Endothelial cell of umbilical vein (primary cell): ENCODE data around the gene ALDH8A1. TPM values are rescaled to one million over a fixed set of nuclear protein-coding genes. Genes with fewer than 3 reads are reported as not detected.

Source experiments
- BruUV-seq: library from RNA; stranded (reverse); fragments of 400-500 nt; replicated peaks from 2 replicates; lab custom pipeline; 2021; lab: Mats Ljungman, UMichigan
- CTCF ChIA-PET: fragments of 300-600, 350-600 bp; sonication (Branson Sonifier 250); formaldehyde crosslinking; loops from one replicate; lab custom pipeline; 2021; ENCODE audit warnings: antibody characterized with exemption, inconsistent platforms; lab: Charles Lee
- POLR2A ChIA-PET: fragments of 300-600, 350-600 bp; sonication (Branson Sonifier 250); formaldehyde crosslinking; loops from one replicate; lab custom pipeline; 2021; ENCODE audit warnings: antibody characterized with exemption, inconsistent platforms; lab: Charles Lee
- DNase-seq: peaks from one replicate; pipeline ENCODE4 v3.0.0-alpha.2; 2011; ENCODE audit warnings: low read depth, low spot score
- FAIRE-seq: peaks from 2 replicates; lab custom pipeline; 2011; peaks lifted over from hg19 to GRCh38; lab: Jason Lieb, UNC
- H2AFZ ChIP-seq: 2 replicates; pipeline ENCODE4 v1.6.0; 2012; ENCODE audit warnings: low read depth, low read length, control low read depth, inconsistent platforms
- H3K27ac ChIP-seq: 2 replicates; pipeline ENCODE4 v1.5.1; 2011; ENCODE audit warnings: low read depth, mild to moderate bottlenecking, control low read depth, low read length, moderate library complexity; ENCODE audit not compliant: insufficient read depth
- H3K27me3 ChIP-seq, 2 experiments: 2 replicates each; pipeline versions ENCODE4 v1.6.0 to v1.6.1; 2011; ENCODE audit warnings: low read length in 2 of 2, mixed read lengths in 1 of 2; ENCODE audit not compliant: control insufficient read depth in 2 of 2, insufficient read depth in 2 of 2
- H3K36me3 ChIP-seq, 2 experiments: 2 replicates in 1 of 2; 3 replicates in 1 of 2; pipeline ENCODE4 v1.5.1; 2011; ENCODE audit warnings: low read length in 2 of 2, mild to moderate bottlenecking in 1 of 2, moderate library complexity in 1 of 2; ENCODE audit not compliant: control insufficient read depth in 2 of 2, insufficient read depth in 2 of 2; ENCODE audit errors: extremely low read depth in 1 of 2
- H3K4me1 ChIP-seq: 3 replicates; pipeline ENCODE4 v1.5.1; 2011; ENCODE audit warnings: mild to moderate bottlenecking, low read length; ENCODE audit not compliant: control insufficient read depth, insufficient read depth; ENCODE audit errors: extremely low read depth
- H3K4me2 ChIP-seq: 2 replicates; pipeline ENCODE4 v1.6.1; 2011; ENCODE audit warnings: low read length, control low read depth, mixed read lengths; ENCODE audit not compliant: insufficient read depth
- H3K4me3 ChIP-seq, 3 experiments: fragments of 200-600 bp in 1 of 3; sonication (generic), shearing (Covaris generic) in 1 of 3; replicated peaks in 1 of 3; 2 replicates each; pipeline ENCODE4 v1.5.1; 2011 to 2016; ENCODE audit warnings: control low read depth in 3 of 3, low read length in 3 of 3, mild to moderate bottlenecking in 2 of 3, inconsistent platforms in 1 of 3, low read depth in 1 of 3, moderate library complexity in 1 of 3; ENCODE audit not compliant: insufficient read depth in 1 of 3
- H3K79me2 ChIP-seq: 2 replicates; pipeline ENCODE4 v1.6.0; 2012; ENCODE audit warnings: low read length, inconsistent platforms; ENCODE audit not compliant: control insufficient read depth, insufficient read depth
- H3K9ac ChIP-seq: replicated peaks from 2 replicates; pipeline ENCODE3; 2011; ENCODE audit warnings: low read length, control low read depth; ENCODE audit not compliant: insufficient read depth; ENCODE audit errors: extremely low read depth
- H3K9me1 ChIP-seq: replicated peaks from 3 replicates; pipeline ENCODE4 v1.6.0; 2011; ENCODE audit warnings: mild to moderate bottlenecking, low read length; ENCODE audit not compliant: control insufficient read depth, insufficient read depth; ENCODE audit errors: extremely low read depth
- H3K9me3 ChIP-seq: replicated peaks from 2 replicates; pipeline ENCODE4 v1.5.1; 2012; ENCODE audit warnings: low read length, inconsistent platforms; ENCODE audit not compliant: control insufficient read depth, insufficient read depth
- H4K20me1 ChIP-seq: replicated peaks from 2 replicates; pipeline ENCODE3; 2011; ENCODE audit warnings: mild to moderate bottlenecking, low read length; ENCODE audit not compliant: control insufficient read depth, insufficient read depth; ENCODE audit errors: extremely low read depth
- EZH2 ChIP-seq: IDR thresholded peaks from 2 replicates; pipeline ENCODE4 v1.6.1; 2012; ENCODE audit warnings: borderline replicate concordance, low read depth, mild to moderate bottlenecking, moderate library complexity, low read length, inconsistent platforms; ENCODE audit not compliant: severe bottlenecking
- FOS ChIP-seq: IDR thresholded peaks from 2 replicates; pipeline ENCODE4 v1.6.1; 2011; ENCODE audit warnings: mild to moderate bottlenecking, low read length, moderate library complexity, borderline replicate concordance; ENCODE audit not compliant: insufficient read depth
- GATA2 ChIP-seq: IDR thresholded peaks from 2 replicates; pipeline ENCODE4 v1.7.0; 2011; ENCODE audit warnings: low read depth, mild to moderate bottlenecking, moderate library complexity, mixed read lengths, low read length; ENCODE audit not compliant: insufficient read length, insufficient read depth
- JUN ChIP-seq: IDR thresholded peaks from 2 replicates; pipeline ENCODE4 v1.6.1; 2011; ENCODE audit warnings: borderline replicate concordance, low read depth; ENCODE audit not compliant: insufficient read length, insufficient read depth
- MYC ChIP-seq: IDR thresholded peaks from one replicate; pipeline ENCODE4 v1.6.1; 2011; ENCODE audit warnings: mild to moderate bottlenecking, low read depth, low read length
- POLR2A ChIP-seq: IDR thresholded peaks from 2 replicates; pipeline ENCODE4 v1.6.1; 2012; ENCODE audit warnings: low read depth, mild to moderate bottlenecking, control low read depth, low read length
- POLR2AphosphoS5 ChIP-seq: IDR thresholded peaks from 2 replicates; pipeline ENCODE4 v1.6.1; 2012; ENCODE audit warnings: low read depth, mild to moderate bottlenecking, control low read depth, low read length, moderate library complexity; ENCODE audit not compliant: insufficient read depth
- dilution Hi-C: fragments of 300-500 bp; cut with MboI; formaldehyde crosslinking; loops from one replicate; pipeline ENCODE4 v1.15.0; 2019; ENCODE audit warnings: low sequenced_read_pairs; ENCODE audit not compliant: extremely low pct_ligation_motif_present
- intact Hi-C: fragments of 100-400 bp; cut with micrococcal nuclease; formaldehyde crosslinking; loops from one replicate; pipeline ENCODE4 v1.10.0; 2022
- polyA plus RNA-seq, 4 experiments: library from polyadenylated mRNA; depleted of rRNA in 3 of 4; stranded (reverse) in 3 of 4; unstranded in 1 of 4; fragments of >200 nt; gene quantifications; 2 replicates each; pipeline versions ENCODE4 v1.2.1 to v1.2.3, GENCODE V29; 2011 to 2012; ENCODE audit warnings: missing spikeins in 1 of 4
- total RNA-seq: library from RNA; stranded (reverse); gene quantifications from 2 replicates; pipeline ENCODE4 v1.2.3, GENCODE V29; 2021
- TF ChIP-seq, protein P1 (sequence below), 2 donors: IDR thresholded peaks; 1 replicate in 1 of 2; 2 replicates in 1 of 2; pipeline ENCODE4 v1.5.1; 2011; ENCODE audit warnings: low read length in 2 of 2, mild to moderate bottlenecking in 2 of 2, moderate library complexity in 2 of 2, control low read depth in 1 of 2, inconsistent platforms in 1 of 2, low read depth in 1 of 2; ENCODE audit not compliant: insufficient read depth in 1 of 2; ENCODE audit errors: extremely low read depth in 1 of 2
- TF ChIP-seq, protein P2 (sequence below): IDR thresholded peaks from 2 replicates; pipeline ENCODE4 v1.6.1; 2011; ENCODE audit not compliant: insufficient read depth, insufficient read length

Gene ALDH8A1
- total and polyA plus RNA-seq, 2 donors (not counting 3 experiments of a cell fraction or from before 2014, with no cell fraction given), result 0.08 to 0.95 TPM

DNA sequence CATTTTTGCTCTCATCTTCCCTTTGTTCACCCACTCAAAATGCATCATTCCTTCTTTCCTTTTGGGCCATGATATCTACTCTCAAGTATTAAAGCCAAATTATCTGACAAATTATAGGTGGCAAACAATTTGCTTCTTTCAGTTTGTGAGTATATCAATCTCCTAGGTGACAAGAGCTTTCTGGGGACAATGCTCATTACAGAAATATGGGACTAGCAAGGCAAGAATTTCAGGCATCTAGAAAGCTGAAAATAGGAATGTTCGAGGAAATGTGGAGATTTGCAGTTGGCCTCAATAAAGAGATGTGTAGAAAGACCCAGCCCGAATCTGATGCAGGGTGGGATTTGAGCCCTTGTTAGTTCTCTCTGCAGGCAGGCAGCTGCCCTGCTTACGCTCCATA is 71.8 kb downstream of the ALDH8A1 start:
- intact Hi-C loops (no loop called here), dilution Hi-C loops (no loop called here)
- H4K20me1 ChIP-seq, result no peaks in the 10 kb centered on the region
- H3K79me2 ChIP-seq, result no peaks in the 10 kb centered on the region
- no peaks in the 10 kb centered on the region for H3K27me3 ChIP-seq
- no peak overlapping the region for H3K4me2 ChIP-seq
- H3K4me3 ChIP-seq, result no peak overlapping the region
- ChIA-PET CTCF (interaction anchor here (0.8 to 2.0 kb wide), 2 partner anchors 13 to 55 kb away, joined by 3 to 5 read pairs; no protein-coding TSS in a partner anchor), POLR2A (no interaction called here)
- H3K9ac ChIP-seq, result no peak overlapping the region
- TF ChIP-seq POLR2AphosphoS5 (no peak), MYC (no peak), EZH2 (no peak), FOS (no peak), JUN (no peak), GATA2 (no peak), POLR2A (no peak)
- TF ChIP-seq, protein P1, sequence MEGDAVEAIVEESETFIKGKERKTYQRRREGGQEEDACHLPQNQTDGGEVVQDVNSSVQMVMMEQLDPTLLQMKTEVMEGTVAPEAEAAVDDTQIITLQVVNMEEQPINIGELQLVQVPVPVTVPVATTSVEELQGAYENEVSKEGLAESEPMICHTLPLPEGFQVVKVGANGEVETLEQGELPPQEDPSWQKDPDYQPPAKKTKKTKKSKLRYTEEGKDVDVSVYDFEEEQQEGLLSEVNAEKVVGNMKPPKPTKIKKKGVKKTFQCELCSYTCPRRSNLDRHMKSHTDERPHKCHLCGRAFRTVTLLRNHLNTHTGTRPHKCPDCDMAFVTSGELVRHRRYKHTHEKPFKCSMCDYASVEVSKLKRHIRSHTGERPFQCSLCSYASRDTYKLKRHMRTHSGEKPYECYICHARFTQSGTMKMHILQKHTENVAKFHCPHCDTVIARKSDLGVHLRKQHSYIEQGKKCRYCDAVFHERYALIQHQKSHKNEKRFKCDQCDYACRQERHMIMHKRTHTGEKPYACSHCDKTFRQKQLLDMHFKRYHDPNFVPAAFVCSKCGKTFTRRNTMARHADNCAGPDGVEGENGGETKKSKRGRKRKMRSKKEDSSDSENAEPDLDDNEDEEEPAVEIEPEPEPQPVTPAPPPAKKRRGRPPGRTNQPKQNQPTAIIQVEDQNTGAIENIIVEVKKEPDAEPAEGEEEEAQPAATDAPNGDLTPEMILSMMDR (IDR thresholded peaks at IDR 0.05; ENCODE audit: extremely low read depth in 1 of 2, insufficient read depth in 1 of 2, low read depth in 1 of 2, low read length in 2 of 2), result no peak
- TF ChIP-seq, protein P2, sequence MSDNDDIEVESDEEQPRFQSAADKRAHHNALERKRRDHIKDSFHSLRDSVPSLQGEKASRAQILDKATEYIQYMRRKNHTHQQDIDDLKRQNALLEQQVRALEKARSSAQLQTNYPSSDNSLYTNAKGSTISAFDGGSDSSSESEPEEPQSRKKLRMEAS, result no peak
- no peak overlapping the region for H3K27ac ChIP-seq
- FAIRE-seq, result no peak
- H3K4me1 ChIP-seq, result peaks cover 8% of the 10 kb centered on the region
- BruUV-seq, result no TSS peak
- no peaks in the 10 kb centered on the region for H3K9me1 ChIP-seq
- no peaks in the 10 kb centered on the region for H3K9me3 ChIP-seq
- DNase-seq, result no peak
- H3K36me3 ChIP-seq, result no peaks in the 10 kb centered on the region
- H2AFZ ChIP-seq, result no peak overlapping the region
